C1 segment of cervical spinal cord (tissue), 14 donors: Measurements from ENCODE around the gene UGGT1.
"Not testable (repeated sequence)": the region's sequence is repeated elsewhere in the genome, so short reads cannot be mapped to it uniquely, and the experiment has no call there.

Experiments used
- DNase-seq, 14 donors: peaks; one replicate each; lab custom pipeline; 2025; lab: John Stamatoyannopoulos, UW

The UGGT1 gene

GRCh38 chr2:128170776-128171175, 79.8 kb downstream of the UGGT1 start:
- DNase-seq = no peak

- DNase-seq = no peak
Observed at GRCh38 chr2:128172191-128172590, 81.2 kb downstream of the UGGT1 start.

- DNase-seq = not testable (repeated sequence)
Observed at GRCh38 chr2:128174067-128174466, 83.1 kb downstream of the UGGT1 start.

GRCh38 chr2:128177315-128177714, 86.3 kb downstream of the UGGT1 start:
- no peak for DNase-seq

GRCh38 chr2:128178149-128178649, 87.2 kb downstream of the UGGT1 start:
- DNase-seq = no peak

GRCh38 chr2:128178650-128179460, 87.9 kb downstream of the UGGT1 start:
- peak in 8 of 14 donors; percentile 7 to 56 (median 32) for DNase-seq

- no peak for DNase-seq
Observed at GRCh38 chr2:128179461-128179755, 88.4 kb downstream of the UGGT1 start.

GRCh38 chr2:128180031-128180430, 89.0 kb downstream of the UGGT1 start:
- no peak for DNase-seq

GRCh38 chr2:128185576-128185975, 94.6 kb downstream of the UGGT1 start:
- DNase-seq = no peak

- no peak for DNase-seq
Observed at GRCh38 chr2:128187032-128187654, 96.1 kb downstream of the UGGT1 start.

GRCh38 chr2:128195435-128195984, 104.5 kb downstream of the UGGT1 start:
- DNase-seq = no peak

- DNase-seq = no peak
Observed at GRCh38 chr2:128196026-128196425, 105.0 kb downstream of the UGGT1 start.

GRCh38 chr2:128196471-128196931, 105.5 kb downstream of the UGGT1 start:
- no peak for DNase-seq

- DNase-seq = no peak
Observed at GRCh38 chr2:128197059-128197458, 106.1 kb downstream of the UGGT1 start.

GRCh38 chr2:128198656-128199055, 107.7 kb downstream of the UGGT1 start:
- peak in 2 of 14 donors; percentile 2 to 5 for DNase-seq

GRCh38 chr2:128199141-128199540, 108.1 kb downstream of the UGGT1 start:
- no peak for DNase-seq

GRCh38 chr2:128202791-128203190, 111.8 kb downstream of the UGGT1 start:
- no peak for DNase-seq

GRCh38 chr2:128206245-128206644, 115.2 kb downstream of the UGGT1 start:
- DNase-seq = no peak

- DNase-seq = no peak
Observed at GRCh38 chr2:128208023-128208422, 117.0 kb downstream of the UGGT1 start.

GRCh38 chr2:128208631-128209324, 117.8 kb downstream of the UGGT1 start:
- not testable (repeated sequence) for DNase-seq

- no peak for DNase-seq
Observed at GRCh38 chr2:128214251-128214650, 123.3 kb downstream of the UGGT1 start.

GRCh38 chr2:128214866-128215460, 124.0 kb downstream of the UGGT1 start:
- no peak for DNase-seq
